ENCODE measurements around the gene ZFP36L1.

ZFP36L1 gene

GRCh38 chr14:68784978-68785533, 7.8 kb downstream of the ZFP36L1 start:
- TF ChIP-seq, protein P1, sequence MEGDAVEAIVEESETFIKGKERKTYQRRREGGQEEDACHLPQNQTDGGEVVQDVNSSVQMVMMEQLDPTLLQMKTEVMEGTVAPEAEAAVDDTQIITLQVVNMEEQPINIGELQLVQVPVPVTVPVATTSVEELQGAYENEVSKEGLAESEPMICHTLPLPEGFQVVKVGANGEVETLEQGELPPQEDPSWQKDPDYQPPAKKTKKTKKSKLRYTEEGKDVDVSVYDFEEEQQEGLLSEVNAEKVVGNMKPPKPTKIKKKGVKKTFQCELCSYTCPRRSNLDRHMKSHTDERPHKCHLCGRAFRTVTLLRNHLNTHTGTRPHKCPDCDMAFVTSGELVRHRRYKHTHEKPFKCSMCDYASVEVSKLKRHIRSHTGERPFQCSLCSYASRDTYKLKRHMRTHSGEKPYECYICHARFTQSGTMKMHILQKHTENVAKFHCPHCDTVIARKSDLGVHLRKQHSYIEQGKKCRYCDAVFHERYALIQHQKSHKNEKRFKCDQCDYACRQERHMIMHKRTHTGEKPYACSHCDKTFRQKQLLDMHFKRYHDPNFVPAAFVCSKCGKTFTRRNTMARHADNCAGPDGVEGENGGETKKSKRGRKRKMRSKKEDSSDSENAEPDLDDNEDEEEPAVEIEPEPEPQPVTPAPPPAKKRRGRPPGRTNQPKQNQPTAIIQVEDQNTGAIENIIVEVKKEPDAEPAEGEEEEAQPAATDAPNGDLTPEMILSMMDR (IDR thresholded peaks at IDR 0.05; ENCODE audit: extremely low read depth, insufficient read depth, missing control alignments): no peak
- no peak for DNase-seq (ENCODE audit: low spot score)
- in situ Hi-C loops (cut with MboI; ENCODE audit: low pct_unique_long_range_greater_than_20kb, low sequenced_read_pairs, unreplicated experiment): no loop called here

GRCh38 chr14:68784226-68784910, 8.5 kb downstream of the ZFP36L1 start:
- in situ Hi-C loops (cut with MboI; ENCODE audit: low pct_unique_long_range_greater_than_20kb, low sequenced_read_pairs, unreplicated experiment): no loop called here
- TF ChIP-seq, protein P1 (IDR thresholded peaks at IDR 0.05; ENCODE audit: extremely low read depth, insufficient read depth, missing control alignments): no peak
- peak; percentile 41 for DNase-seq (ENCODE audit: low spot score)

- in situ Hi-C loops (cut with MboI; ENCODE audit: low pct_unique_long_range_greater_than_20kb, low sequenced_read_pairs, unreplicated experiment): no loop called here
- no peak for DNase-seq (ENCODE audit: low spot score)
These were observed 9.2 kb downstream of the ZFP36L1 start for GRCh38 chr14:68783408-68784225.

DNA sequence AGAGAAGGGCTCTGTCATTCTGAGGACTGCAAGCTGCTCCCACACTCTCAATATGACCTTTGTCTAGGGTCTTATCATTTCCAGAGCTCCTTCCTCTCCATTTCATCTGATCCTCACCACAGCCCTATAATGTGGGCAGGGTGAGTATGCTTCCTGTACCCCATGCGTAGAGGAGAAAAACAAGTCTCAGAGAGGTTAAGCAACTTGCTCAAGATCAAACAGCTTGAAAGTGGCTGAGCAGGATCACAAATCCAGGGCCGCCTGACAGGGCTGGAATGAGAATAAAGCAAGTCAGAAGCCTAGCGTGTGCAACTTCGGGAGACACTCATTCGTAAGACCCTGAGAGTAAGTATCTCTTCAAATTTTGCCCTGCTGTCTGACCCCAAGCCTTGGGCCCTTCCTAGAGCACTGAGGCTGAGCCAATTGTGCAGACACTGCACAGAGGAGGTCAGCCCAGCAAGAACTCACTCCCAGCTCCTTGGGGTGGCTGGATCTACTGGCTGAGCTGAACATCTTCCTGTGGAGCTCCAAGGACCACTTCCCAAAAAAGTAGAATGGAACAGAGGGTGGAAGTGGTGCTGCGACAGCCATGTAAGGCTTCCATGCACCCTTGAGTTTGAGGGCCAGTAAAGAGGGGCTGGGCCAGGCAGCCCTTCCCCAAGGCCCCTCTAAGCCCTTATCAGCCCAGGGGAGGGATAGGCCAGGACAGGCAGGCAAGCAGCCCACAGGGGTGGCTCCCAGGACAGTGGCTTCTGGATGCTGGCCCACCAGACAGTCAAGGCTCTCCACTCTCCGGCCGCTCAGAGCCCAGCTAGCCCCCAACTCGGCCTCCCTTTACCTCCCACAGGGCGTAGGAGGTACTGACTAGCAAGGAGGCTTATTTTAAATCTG, 10.5 kb downstream of the ZFP36L1 start:
- TF ChIP-seq, protein P1 (IDR thresholded peaks at IDR 0.05; ENCODE audit: extremely low read depth, insufficient read depth, missing control alignments): no peak
- in situ Hi-C loops (cut with MboI; ENCODE audit: low pct_unique_long_range_greater_than_20kb, low sequenced_read_pairs, unreplicated experiment): no loop called here
- DNase-seq (ENCODE audit: low spot score): no peak

More at GRCh38 chr14:68783408-68784225, 9.2 kb downstream of the ZFP36L1 start:
- TF ChIP-seq, protein P1 (IDR thresholded peaks at IDR 0.05; ENCODE audit: extremely low read depth, insufficient read depth, missing control alignments): no peak

DNA sequence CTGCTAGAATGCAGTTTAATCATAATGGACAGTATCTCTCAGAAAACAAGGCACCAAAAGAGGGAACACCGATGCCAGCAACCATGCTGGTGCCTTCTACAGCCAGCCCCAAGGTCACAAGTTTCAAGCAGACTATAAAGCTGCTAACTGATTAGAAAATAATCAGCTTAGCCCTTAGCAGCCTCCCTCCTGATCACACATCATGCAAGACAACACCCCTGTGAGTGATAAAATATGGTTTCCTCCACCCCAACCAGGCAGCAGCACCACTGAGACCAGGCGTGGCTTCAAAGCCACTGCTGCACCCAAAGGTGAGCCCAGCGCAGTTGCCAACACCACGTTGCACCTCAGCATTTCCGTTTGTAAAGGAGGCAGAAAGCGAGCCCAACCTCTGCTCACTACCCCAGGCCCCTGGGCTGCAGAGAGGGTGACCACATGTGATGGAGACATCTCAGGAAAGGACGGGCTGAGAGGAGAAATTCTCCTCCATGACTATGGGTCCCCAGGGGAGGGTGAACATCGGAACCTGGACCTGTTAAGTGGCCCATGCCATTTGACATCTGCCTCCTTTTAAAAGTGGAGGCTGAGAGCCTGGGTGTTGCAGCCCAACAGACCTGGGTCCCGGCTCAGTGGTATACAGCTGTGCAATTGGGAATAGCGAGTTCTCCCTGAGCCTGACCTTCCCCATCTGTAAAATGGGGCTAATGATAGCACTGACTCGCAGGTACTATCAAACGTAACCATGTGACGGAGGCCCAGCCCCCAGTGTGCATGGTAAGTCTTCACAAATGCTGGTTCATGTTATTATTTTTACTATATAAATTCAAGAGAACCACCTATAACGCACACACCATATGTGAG, 11.5 kb downstream of the ZFP36L1 start:
- in situ Hi-C loops (cut with MboI; ENCODE audit: low pct_unique_long_range_greater_than_20kb, low sequenced_read_pairs, unreplicated experiment): no loop called here
- TF ChIP-seq, protein P1 (IDR thresholded peaks at IDR 0.05; ENCODE audit: extremely low read depth, insufficient read depth, missing control alignments): no peak
- no peak for DNase-seq (ENCODE audit: low spot score)

Measured in GM13977 (cell line).